ENCODE data around the gene NDRG2. TPM values are rescaled to one million over a fixed set of nuclear protein-coding genes. Genes with fewer than 3 reads are reported as not detected.

NDRG2 gene
- total and polyA plus RNA-seq, 9 of the 15 experiments (the other 6 are each of a cell fraction or from before 2014, with no cell fraction given), result 10.1 to 105 (median 41.0) TPM

DNA sequence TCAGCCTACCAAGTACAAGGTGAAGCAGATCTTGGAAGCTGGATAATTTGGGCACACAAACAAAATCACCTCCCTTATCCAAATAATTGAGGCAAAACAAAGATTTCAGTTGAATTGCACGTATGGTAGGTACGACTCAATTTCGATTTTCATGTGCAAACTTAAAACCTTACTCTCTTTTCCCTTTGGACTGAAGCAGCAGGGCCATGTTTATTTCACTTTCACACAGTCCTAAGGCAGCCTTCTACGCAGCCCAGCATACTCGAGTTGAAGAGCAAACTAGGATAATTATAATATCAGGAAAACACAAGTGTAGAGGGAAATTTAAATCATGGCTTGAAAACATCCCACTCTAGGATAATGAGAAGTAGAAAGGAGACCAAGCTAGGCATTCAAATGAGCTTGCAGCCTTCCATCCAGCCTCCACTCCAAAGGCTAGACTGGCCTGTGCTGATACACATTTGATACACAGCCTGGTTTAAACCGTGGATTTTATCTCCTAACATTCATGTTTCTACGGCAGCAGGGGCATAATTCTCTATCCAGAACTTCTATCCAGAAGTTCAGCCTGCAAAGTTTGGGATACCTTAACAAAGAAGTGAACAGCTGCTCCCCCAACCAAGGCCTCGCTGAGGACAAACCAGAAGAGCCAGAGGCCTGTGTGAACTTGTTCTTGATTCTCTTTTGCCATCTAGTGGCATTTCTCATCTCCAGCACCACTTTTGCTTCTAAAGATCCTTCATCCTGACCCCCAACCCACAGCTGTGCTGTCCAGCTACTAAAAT is 14.9 kb upstream of the NDRG2 start (continued):
- TF ChIP-seq REST (IDR thresholded peaks at IDR 0.05; ENCODE audit: borderline replicate concordance), result peak; percentile 86
- no peak for TF ChIP-seq REST (CRISPR knock-in tag; IDR thresholded peaks at IDR 0.05; ENCODE audit: low read depth)
- TF ChIP-seq RREB1 (CRISPR knock-in tag; IDR thresholded peaks at IDR 0.05), result no peak
- TF ChIP-seq CC2D1A (IDR thresholded peaks at IDR 0.05), result 0 out of 2 replicates have a peak, but pooled peaks have one; percentile 23
- peak; percentile 81 to 89 for TF ChIP-seq RAD21 (CRISPR knock-in tag; conservative IDR thresholded peaks at IDR 0.05 in 1 of 2, IDR thresholded peaks at IDR 0.05 in 1 of 2)

Measured in K562 (cell line).